ENCODE results near the gene SLK. TPM values are rescaled to one million over a fixed set of nuclear protein-coding genes. Genes with fewer than 3 reads are reported as not detected.
A peak's percentile ranks its signal among the peaks of the same experiment; 100 is the strongest.

Gene SLK
- polyA plus RNA-seq (ENCODE audit: low read depth in 6 of 6): 1 to 10 TPM; 2.3 to 6.8 (median 4.2) TPM

- DNase-seq (peak; percentile 89), ATAC-seq (ENCODE audit: low read depth in 2 of 2) (peak; percentile 85 to 86)
- Mint-ChIP-seq H3K27ac (peak within 1 kb of the TSS; percentile 87 to 99 (median 96)), H3K9me3 (no peaks in the 10 kb centered on the region), H3K36me3 (no peaks in the 10 kb centered on the region), H3K4me3 (peak within 1 kb of the TSS; percentile 90 to 99 (median 96)), H3K27me3 (no peaks in the 10 kb centered on the region), H3K4me1 (peaks cover 29 to 39% (median 39%) of the 10 kb centered on the region in 3 donors)
Measured at GRCh38 chr10:103966671-103967447, at the start of gene SLK. Gene SLK, plus strand, starts transcription at chr10:103967140. Its CDS starts 606 bp downstream, at chr10:103967746.

DNA sequence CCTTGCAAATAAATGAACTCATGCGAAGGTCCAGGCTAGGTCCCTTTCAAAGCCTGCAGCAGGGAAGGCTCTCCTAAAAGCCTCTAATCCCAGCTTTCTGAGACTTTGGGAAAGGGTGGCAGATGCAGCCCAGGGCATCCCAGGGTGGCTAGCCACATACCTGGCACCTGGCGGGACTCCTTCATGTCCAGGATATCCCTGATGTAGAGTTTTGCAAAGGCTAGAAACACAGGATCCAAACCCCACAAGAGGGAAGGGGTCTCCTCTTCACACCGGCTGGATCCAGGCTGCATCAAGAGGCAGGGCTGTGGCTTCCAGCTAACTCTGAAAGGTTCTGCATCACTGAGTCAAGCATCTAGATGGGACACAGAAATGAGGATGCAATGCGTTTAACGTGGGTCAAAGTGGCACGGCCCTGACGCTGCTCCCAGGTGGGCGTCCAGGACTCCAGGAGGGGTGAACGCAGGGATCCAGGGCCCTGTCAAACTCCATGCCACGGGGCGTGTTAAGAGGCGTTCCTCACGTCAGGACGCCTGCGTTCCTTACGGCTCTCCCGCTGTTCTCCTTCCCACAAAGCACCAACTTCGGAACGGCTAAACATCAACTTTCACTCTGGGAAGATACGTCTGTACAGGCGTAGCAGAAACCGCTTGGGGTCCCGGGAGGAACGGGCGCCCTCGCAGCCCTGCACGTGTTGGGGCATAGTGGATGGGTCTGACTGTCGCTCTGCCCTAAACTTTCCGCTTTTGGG, 49.5 kb upstream of the SLK start:
- DNase-seq: no peak
- Mint-ChIP-seq H3K36me3 (peaks cover 6 to 8% of the 10 kb centered on the region in 2 donors), H3K9me3 (peaks cover 0 to 11% (median 6%) of the 10 kb centered on the region in 7 donors), H3K4me3 (peak overlapping the region; percentile 92 to 99 (median 95)), H3K27me3 (no peaks in the 10 kb centered on the region), H3K4me1 (peaks cover 13 to 40% (median 34%) of the 10 kb centered on the region in 3 donors), H3K27ac (peak overlapping the region; percentile 84 to 98 (median 90))
- ATAC-seq (ENCODE audit: low read depth in 2 of 2): peak; percentile 24 to 26

DNA sequence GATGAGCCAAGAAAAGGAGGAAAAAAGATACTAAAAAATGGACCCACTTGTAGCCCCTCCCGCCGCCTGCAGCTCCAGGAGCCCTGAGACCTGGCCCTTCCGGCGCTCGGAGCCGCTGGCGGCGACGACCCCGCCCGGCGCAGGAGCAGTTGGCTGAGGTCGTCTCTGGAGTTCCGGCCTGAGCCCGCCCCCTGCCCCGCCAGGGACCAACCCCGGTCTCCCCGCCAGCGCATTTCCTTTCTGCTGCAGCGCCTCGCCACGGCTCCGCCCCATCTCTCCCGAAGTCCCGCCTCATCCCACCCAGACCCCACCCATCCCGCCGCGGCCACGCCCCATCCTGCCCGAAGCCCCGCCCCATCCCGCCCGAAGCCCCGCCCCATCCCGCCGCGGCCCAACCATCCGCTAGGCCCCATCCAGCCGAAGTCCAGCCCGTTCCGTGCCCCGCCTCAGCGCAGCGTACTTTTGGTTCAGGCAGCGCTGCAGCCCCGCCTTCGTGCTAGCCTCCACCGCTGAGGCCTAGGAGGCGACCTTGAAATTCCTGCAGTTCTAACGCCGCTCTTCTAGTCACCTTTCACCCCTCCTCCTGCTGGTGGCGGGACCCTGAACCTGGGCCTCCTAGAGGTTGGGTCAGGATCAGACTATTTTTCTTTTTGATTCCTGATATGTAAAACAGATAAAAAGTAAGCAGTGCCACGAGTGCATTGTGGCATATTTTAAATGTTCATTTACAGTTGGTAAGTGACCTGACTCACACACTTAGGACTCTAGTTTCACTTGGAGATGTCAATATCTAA, 48.7 kb upstream of the SLK start, which contains the start of gene STN1:
Gene STN1, minus strand, starts transcription at position 132 of the 794 bp plus-strand sequence. CDS start 590 bp downstream, outside the sequence.
- H3K36me3 Mint-ChIP-seq: peaks cover 6 to 8% of the 10 kb centered on the region in 2 donors
- H3K9me3 Mint-ChIP-seq: peaks cover 0 to 11% (median 6%) of the 10 kb centered on the region in 7 donors
- peak within 1 kb of the TSS; percentile 92 to 98 (median 94) for H3K27ac Mint-ChIP-seq

GRCh38 chr10:103919648-103920025, 47.3 kb upstream of the SLK start:
- Mint-ChIP-seq H3K4me1 (peaks cover 13 to 38% (median 22%) of the 10 kb centered on the region in 3 donors), H3K27me3 (no peaks in the 10 kb centered on the region), H3K4me3 (peak overlapping the region in 1 of 8 donors; percentile 28), H3K27ac (no peak overlapping the region), H3K9me3 (peaks cover 0 to 10% (median 6%) of the 10 kb centered on the region in 7 donors), H3K36me3 (peaks cover 6 to 8% of the 10 kb centered on the region in 2 donors)
- ATAC-seq (ENCODE audit: low read depth in 2 of 2) (no peak), DNase-seq (no peak)

More for the DNA sequence above, 48.7 kb upstream of the SLK start, which contains the start of gene STN1:
- Mint-ChIP-seq H3K27me3 (no peaks in the 10 kb centered on the region), H3K4me1 (peaks cover 13 to 38% (median 26%) of the 10 kb centered on the region in 3 donors), H3K4me3 (peak within 1 kb of the TSS; percentile 92 to 99 (median 95))
- DNase-seq: peak; percentile 94
- peak; percentile 93 to 94 for ATAC-seq (ENCODE audit: low read depth in 2 of 2)

DNA sequence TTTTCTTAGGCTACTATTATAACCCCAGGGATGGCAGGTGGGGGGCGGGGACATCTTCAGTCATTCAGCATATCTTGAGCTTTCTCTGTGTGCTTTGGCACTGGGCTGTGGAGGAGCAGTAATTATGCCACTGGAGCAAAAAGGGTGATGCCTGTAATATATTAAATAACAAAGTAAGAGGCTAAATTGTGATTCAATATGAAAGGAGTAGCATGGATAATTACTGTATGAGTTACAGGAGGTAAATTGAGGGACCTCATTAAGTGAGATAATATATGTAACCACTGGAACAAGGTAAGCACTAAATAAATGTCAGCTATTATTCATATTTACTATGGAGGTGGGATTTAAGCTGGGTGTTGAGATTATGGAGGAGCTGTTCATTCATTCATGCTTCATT, 45.7 kb upstream of the SLK start:
- H3K9me3 Mint-ChIP-seq: no peaks in the 10 kb centered on the region
- H3K36me3 Mint-ChIP-seq: no peaks in the 10 kb centered on the region
- peaks cover 0 to 3% (median 0%) of the 10 kb centered on the region in 3 donors for H3K27me3 Mint-ChIP-seq
- no peak for ATAC-seq (ENCODE audit: low read depth in 2 of 2)
- peaks cover 10 to 23% (median 17%) of the 10 kb centered on the region in 3 donors for H3K4me1 Mint-ChIP-seq
- no peak overlapping the region for H3K27ac Mint-ChIP-seq
- DNase-seq: no peak
- H3K4me3 Mint-ChIP-seq: no peak overlapping the region

DNA sequence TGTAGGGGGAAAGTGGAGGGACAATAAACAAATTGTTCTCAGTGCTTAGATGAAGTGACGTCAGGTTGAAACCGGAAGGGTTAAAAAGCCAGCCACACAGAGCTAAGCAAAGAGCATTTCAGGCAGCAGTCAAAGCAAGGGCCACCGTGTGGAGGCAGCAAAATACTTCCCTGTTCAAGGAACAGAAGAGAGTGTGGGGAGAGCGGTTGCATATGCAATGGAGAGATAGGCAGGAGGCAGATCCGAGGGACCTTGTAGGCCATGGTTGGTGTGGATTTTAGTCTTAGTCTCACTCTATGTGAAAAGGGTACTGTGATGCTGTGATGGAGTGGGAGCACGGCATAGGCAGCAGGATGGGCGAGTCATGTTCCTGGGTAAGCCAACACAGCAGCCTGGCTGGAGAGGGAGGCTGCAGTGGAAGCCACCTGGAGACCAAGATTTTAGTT, 45.2 kb upstream of the SLK start:
- DNase-seq: no peak
- no peak overlapping the region for H3K27ac Mint-ChIP-seq
- H3K9me3 Mint-ChIP-seq: no peaks in the 10 kb centered on the region
- H3K4me1 Mint-ChIP-seq: peaks cover 9 to 18% (median 15%) of the 10 kb centered on the region in 3 donors
- no peak overlapping the region for H3K4me3 Mint-ChIP-seq
- H3K36me3 Mint-ChIP-seq: no peaks in the 10 kb centered on the region
- peaks cover 0 to 8% (median 0%) of the 10 kb centered on the region in 3 donors for H3K27me3 Mint-ChIP-seq
- no peak for ATAC-seq (ENCODE audit: low read depth in 2 of 2)

DNA sequence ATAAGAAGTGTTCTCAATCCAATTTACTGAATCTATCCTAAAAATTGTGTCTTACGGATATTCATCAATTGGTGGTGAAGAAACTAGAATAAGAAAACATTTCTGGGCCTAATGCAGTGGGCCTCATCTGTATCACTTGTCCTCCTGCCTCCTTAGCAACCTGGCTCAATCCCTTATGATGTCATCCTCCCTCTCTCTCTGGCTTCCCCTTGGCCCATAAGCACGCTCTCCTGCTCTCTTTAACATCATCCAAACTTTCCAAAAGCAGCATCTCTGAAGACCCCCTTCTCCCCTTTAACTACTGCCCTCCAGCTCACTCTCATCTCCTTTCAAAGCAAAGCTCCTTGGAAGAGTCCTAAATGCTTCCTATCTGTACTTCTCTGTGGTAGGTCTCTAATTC, 44.3 kb upstream of the SLK start:
- Mint-ChIP-seq H3K4me1 (peaks cover 7 to 10% (median 9%) of the 10 kb centered on the region in 3 donors), H3K4me3 (no peak overlapping the region), H3K27ac (no peak overlapping the region), H3K36me3 (no peaks in the 10 kb centered on the region), H3K27me3 (peaks cover 0 to 8% (median 0%) of the 10 kb centered on the region in 3 donors), H3K9me3 (no peaks in the 10 kb centered on the region)
- DNase-seq: no peak
- ATAC-seq (ENCODE audit: low read depth in 2 of 2): no peak

GRCh38 chr10:103923502-103923901, 43.4 kb upstream of the SLK start:
- H3K36me3 Mint-ChIP-seq: no peaks in the 10 kb centered on the region
- no peak overlapping the region for H3K27ac Mint-ChIP-seq
- peaks cover 3 to 6% (median 4%) of the 10 kb centered on the region in 3 donors for H3K4me1 Mint-ChIP-seq
- ATAC-seq (ENCODE audit: low read depth in 2 of 2) (no peak), DNase-seq (no peak)
- peaks cover 0 to 8% (median 0%) of the 10 kb centered on the region in 3 donors for H3K27me3 Mint-ChIP-seq
- no peak overlapping the region for H3K4me3 Mint-ChIP-seq
- H3K9me3 Mint-ChIP-seq: no peaks in the 10 kb centered on the region

DNA sequence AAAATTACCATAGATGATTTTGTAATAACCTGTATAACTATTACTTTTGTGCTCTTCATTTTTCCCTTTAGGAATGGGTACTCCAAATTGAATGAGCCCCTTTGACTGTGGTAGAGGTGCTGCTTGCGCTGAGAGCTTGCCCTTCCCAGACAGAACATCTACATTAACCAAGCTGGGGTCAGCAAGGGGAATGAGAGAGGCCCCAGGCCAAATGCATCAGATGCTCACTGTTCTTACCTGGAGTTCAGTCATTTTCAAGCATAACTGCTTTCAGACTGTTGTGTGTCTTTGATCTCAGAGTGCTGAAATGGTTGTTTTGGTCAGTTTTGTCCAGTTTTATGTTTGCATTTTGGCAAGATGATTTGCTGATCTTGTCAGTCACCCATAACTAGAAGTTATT, 41.3 kb upstream of the SLK start:
- peaks cover 0 to 8% (median 0%) of the 10 kb centered on the region in 3 donors for H3K27me3 Mint-ChIP-seq
- no peaks in the 10 kb centered on the region for H3K36me3 Mint-ChIP-seq
- H3K9me3 Mint-ChIP-seq: no peaks in the 10 kb centered on the region
- DNase-seq (no peak), ATAC-seq (ENCODE audit: low read depth in 2 of 2) (no peak)
- H3K27ac Mint-ChIP-seq: no peak overlapping the region
- H3K4me1 Mint-ChIP-seq: no peaks in the 10 kb centered on the region
- peak overlapping the region in 1 of 8 donors; percentile 22 for H3K4me3 Mint-ChIP-seq

DNA sequence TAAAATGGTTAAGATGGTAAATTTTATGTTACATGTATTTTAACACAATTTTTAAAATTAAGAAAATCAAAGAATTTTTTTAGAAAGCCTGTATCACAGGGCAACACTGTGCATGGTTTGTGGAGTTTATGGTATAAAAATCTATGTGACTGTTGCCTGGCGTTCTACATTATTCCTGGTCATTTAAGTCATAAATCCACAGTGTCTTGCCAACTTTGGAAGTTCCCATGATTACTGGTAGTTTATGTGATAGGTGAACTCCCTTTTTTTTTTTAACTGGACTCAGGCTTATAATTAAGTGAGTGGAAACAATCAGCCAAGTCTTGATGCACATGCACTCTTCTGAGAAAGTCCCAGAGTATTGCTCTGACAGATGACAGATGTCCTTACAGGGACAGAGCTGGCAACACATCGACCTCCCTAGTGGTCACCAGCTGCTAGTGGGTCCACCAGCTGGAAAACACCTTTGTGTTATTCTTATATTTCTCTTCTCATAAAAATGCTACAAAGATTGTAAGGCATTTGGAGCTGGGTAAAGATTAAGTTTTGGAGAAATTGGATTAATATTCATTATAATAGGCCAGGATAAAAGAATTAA, 40.1 kb upstream of the SLK start:
- Mint-ChIP-seq H3K4me3 (no peak overlapping the region), H3K27me3 (peaks cover 0 to 8% (median 0%) of the 10 kb centered on the region in 3 donors), H3K9me3 (no peaks in the 10 kb centered on the region), H3K36me3 (no peaks in the 10 kb centered on the region), H3K4me1 (no peaks in the 10 kb centered on the region), H3K27ac (no peak overlapping the region)
- no peak for ATAC-seq (ENCODE audit: low read depth in 2 of 2)
- DNase-seq: no peak

GRCh38 chr10:103928784-103929183, 38.2 kb upstream of the SLK start:
- no peak for DNase-seq
- ATAC-seq (ENCODE audit: low read depth in 2 of 2): no peak
- peaks cover 0 to 8% (median 0%) of the 10 kb centered on the region in 3 donors for H3K27me3 Mint-ChIP-seq
- H3K4me3 Mint-ChIP-seq: no peak overlapping the region
- no peaks in the 10 kb centered on the region for H3K36me3 Mint-ChIP-seq
- H3K4me1 Mint-ChIP-seq: no peaks in the 10 kb centered on the region
- H3K27ac Mint-ChIP-seq: peak overlapping the region in 1 of 6 donors; percentile 46
- H3K9me3 Mint-ChIP-seq: no peaks in the 10 kb centered on the region

DNA sequence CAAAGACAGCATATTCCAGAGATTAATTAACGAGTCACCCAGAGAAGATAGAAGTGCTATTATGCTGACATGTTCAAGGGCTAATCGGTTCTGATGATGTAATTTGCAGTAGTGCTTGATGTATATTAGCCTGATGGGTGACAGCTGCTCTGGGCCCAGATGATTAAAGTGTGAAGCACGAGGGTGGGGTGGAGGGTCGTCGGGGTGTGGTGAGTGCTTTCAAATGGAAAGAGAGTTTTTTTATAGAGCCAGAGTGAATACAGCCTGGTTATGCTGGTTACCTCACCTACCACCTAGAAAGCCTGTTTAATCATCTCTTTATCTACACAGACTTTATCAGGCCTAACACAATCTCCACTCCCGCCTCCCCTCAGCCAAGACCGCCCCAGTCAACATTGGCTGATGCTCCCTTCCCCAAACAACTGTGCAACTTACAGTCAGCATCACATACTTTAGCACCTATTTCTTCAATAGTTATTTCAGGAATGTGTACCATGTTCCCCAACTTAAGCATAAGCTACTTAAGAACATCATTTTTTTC, 37.5 kb upstream of the SLK start:
- ATAC-seq (ENCODE audit: low read depth in 2 of 2) (no peak), DNase-seq (no peak)
- no peaks in the 10 kb centered on the region for H3K9me3 Mint-ChIP-seq
- no peak overlapping the region for H3K27ac Mint-ChIP-seq
- H3K36me3 Mint-ChIP-seq: no peaks in the 10 kb centered on the region
- H3K4me3 Mint-ChIP-seq: no peak overlapping the region
- no peaks in the 10 kb centered on the region for H3K4me1 Mint-ChIP-seq
- peaks cover 0 to 8% (median 0%) of the 10 kb centered on the region in 3 donors for H3K27me3 Mint-ChIP-seq

Measured in naive B cell (primary cell).